Fibroblast of lung (primary cell): ENCODE results near the gene ICAM3. TPM values are rescaled to one million over a fixed set of nuclear protein-coding genes. Genes with fewer than 3 reads are reported as not detected.

ENCODE experiments used
- DNase-seq, 2 donors: peaks; one replicate each; pipeline versions ENCODE4 v3.0.0 to v3.0.0-alpha.2; 2010; ENCODE audit warnings: low read depth in 2 of 2
- H2AFZ ChIP-seq: 2 replicates; pipeline ENCODE4 v1.5.1; 2012; ENCODE audit warnings: low read length, control low read depth, inconsistent platforms
- H3K27ac ChIP-seq: 2 replicates; pipeline ENCODE4 v1.5.1; 2011; ENCODE audit warnings: low read length, control low read depth; ENCODE audit not compliant: insufficient read depth
- H3K27me3 ChIP-seq: 2 replicates; pipeline ENCODE4 v1.5.1; 2011; ENCODE audit warnings: mild to moderate bottlenecking, low read length; ENCODE audit not compliant: control insufficient read depth, insufficient read depth
- H3K36me3 ChIP-seq: 2 replicates; pipeline ENCODE4 v1.5.1; 2011; ENCODE audit warnings: low read length; ENCODE audit not compliant: control insufficient read depth, insufficient read depth
- H3K4me1 ChIP-seq: 2 replicates; pipeline ENCODE4 v1.5.1; 2011; ENCODE audit warnings: low read length; ENCODE audit not compliant: control insufficient read depth, insufficient read depth; ENCODE audit errors: extremely low read depth
- H3K4me2 ChIP-seq: 2 replicates; pipeline ENCODE4 v1.5.1; 2011; ENCODE audit warnings: low read length, control low read depth; ENCODE audit not compliant: insufficient read depth; ENCODE audit errors: extremely low read depth
- H3K4me3 ChIP-seq, 4 experiments: fragments of 200-600 bp in 1 of 4; sonication (generic) in 1 of 4; replicated peaks in 1 of 4; 2 replicates each; pipeline ENCODE4 v1.5.1; 2011 to 2016; ENCODE audit warnings: low read length in 4 of 4, low read depth in 3 of 4, mild to moderate bottlenecking in 3 of 4, control low read depth in 2 of 4, inconsistent platforms in 1 of 4, mixed read lengths in 1 of 4; ENCODE audit not compliant: insufficient read depth in 1 of 4; ENCODE audit errors: control extremely low read depth in 1 of 4
- H3K79me2 ChIP-seq: 2 replicates; pipeline ENCODE4 v1.5.1; 2012; ENCODE audit warnings: mild to moderate bottlenecking, low read length, inconsistent platforms; ENCODE audit not compliant: control insufficient read depth, insufficient read depth
- H3K9ac ChIP-seq: 2 replicates; pipeline ENCODE4 v1.5.1; 2011; ENCODE audit warnings: mild to moderate bottlenecking, low read length, control low read depth; ENCODE audit not compliant: insufficient read depth
- H3K9me3 ChIP-seq: 2 replicates; pipeline ENCODE4 v1.5.1; 2012; ENCODE audit warnings: low read depth, low read length; ENCODE audit not compliant: control insufficient read depth, insufficient read depth
- H4K20me1 ChIP-seq: 2 replicates; pipeline ENCODE4 v1.5.1; 2011; ENCODE audit warnings: low read length; ENCODE audit not compliant: control insufficient read depth, insufficient read depth; ENCODE audit errors: extremely low read depth
- EZH2 ChIP-seq: IDR thresholded peaks from 2 replicates; pipeline ENCODE4 v1.5.1; 2012; ENCODE audit warnings: low read length, control low read depth, mild to moderate bottlenecking; ENCODE audit errors: missing control alignments
- polyA plus RNA-seq, 2 donors: library from polyadenylated mRNA; depleted of rRNA in 1 of 2; stranded (reverse) in 1 of 2; unstranded in 1 of 2; fragments of >200 nt; gene quantifications; 2 replicates each; pipeline ENCODE4 v1.2.1, GENCODE V29; 2011 to 2012; ENCODE audit warnings: missing spikeins in 1 of 2
- total RNA-seq: library from RNA; depleted of rRNA; stranded (reverse); fragments of >200 nt; gene quantifications from 2 replicates; pipeline ENCODE4 v1.2.1, GENCODE V29; 2014
- TF ChIP-seq, protein P1 (sequence below), 2 donors: IDR thresholded peaks in 1 of 2; conservative IDR thresholded peaks in 1 of 2; 1 replicate in 1 of 2; 2 replicates in 1 of 2; pipeline ENCODE4 v1.5.1; 2011 to 2012; ENCODE audit warnings: low read length in 2 of 2, control low read depth in 1 of 2, inconsistent platforms in 1 of 2, low read depth in 1 of 2, mild to moderate bottlenecking in 1 of 2

ICAM3 gene
- total and polyA plus RNA-seq, 2 donors (not counting 1 experiment from before 2014, with no cell fraction given), result 4.3 to 4.5 TPM

DNA sequence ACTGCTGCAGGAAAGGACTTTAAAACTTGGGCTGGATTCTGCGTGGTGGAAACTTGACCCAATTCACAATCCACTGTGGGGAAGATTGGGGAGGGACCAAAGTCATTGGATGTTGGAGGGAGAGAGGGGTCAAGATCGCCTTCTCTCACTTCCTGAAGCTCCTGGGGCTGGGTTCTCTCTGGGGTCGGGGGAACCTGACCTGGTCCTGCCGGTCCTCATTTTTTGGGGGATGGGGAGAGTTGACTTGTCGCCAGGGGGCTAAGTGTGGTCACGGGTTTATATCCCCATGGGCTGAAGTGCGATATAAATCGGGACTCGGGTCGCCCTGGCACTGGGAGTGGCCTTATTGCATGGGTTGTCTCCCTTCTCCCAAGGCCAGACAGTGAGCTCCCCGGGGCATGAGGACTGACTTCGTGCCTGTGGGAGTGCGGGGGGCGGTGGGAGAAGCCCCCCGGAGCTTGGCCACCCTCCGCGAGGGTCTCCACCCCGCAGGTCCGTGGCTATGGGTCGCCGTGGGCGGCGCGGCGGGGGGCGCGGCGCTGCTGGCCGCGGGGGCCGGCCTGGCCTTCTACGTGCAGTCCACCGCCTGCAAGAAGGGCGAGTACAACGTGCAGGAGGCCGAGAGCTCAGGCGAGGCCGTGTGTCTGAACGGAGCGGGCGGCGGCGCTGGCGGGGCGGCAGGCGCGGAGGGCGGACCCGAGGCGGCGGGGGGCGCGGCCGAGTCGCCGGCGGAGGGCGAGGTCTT lies 43.4 kb downstream of the ICAM3 start:
- Histone ChIP-seq H3K9ac (no peak overlapping the region), H3K79me2 (no peaks in the 10 kb centered on the region), H3K4me2 (no peak overlapping the region), H2AFZ (no peak overlapping the region), H3K4me1 (peaks cover 4% of the 10 kb centered on the region), H3K36me3 (no peaks in the 10 kb centered on the region), H4K20me1 (no peaks in the 10 kb centered on the region), H3K4me3 (no peak overlapping the region), H3K9me3 (no peaks in the 10 kb centered on the region), H3K27me3 (peaks cover 38% of the 10 kb centered on the region), H3K27ac (no peak overlapping the region)
- DNase-seq, result no peak
- TF ChIP-seq, protein P1, sequence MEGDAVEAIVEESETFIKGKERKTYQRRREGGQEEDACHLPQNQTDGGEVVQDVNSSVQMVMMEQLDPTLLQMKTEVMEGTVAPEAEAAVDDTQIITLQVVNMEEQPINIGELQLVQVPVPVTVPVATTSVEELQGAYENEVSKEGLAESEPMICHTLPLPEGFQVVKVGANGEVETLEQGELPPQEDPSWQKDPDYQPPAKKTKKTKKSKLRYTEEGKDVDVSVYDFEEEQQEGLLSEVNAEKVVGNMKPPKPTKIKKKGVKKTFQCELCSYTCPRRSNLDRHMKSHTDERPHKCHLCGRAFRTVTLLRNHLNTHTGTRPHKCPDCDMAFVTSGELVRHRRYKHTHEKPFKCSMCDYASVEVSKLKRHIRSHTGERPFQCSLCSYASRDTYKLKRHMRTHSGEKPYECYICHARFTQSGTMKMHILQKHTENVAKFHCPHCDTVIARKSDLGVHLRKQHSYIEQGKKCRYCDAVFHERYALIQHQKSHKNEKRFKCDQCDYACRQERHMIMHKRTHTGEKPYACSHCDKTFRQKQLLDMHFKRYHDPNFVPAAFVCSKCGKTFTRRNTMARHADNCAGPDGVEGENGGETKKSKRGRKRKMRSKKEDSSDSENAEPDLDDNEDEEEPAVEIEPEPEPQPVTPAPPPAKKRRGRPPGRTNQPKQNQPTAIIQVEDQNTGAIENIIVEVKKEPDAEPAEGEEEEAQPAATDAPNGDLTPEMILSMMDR (conservative IDR thresholded peaks at IDR 0.05 in 1 of 2, IDR thresholded peaks at IDR 0.05 in 1 of 2; ENCODE audit: low read depth in 1 of 2, low read length in 2 of 2), result no peak
- peak; percentile 17 for TF ChIP-seq EZH2

- no peaks in the 10 kb centered on the region for H3K79me2 ChIP-seq
- peaks cover 44% of the 10 kb centered on the region for H3K27me3 ChIP-seq
- no peak overlapping the region for H2AFZ ChIP-seq
- H3K9me3 ChIP-seq, result no peaks in the 10 kb centered on the region
- no peak overlapping the region for H3K27ac ChIP-seq
- no peaks in the 10 kb centered on the region for H3K36me3 ChIP-seq
- H3K4me3 ChIP-seq, result no peak overlapping the region
- no peak overlapping the region for H3K9ac ChIP-seq
- no peaks in the 10 kb centered on the region for H4K20me1 ChIP-seq
- no peak for DNase-seq
- H3K4me2 ChIP-seq, result peak overlapping the region; percentile 23
- no peak for TF ChIP-seq EZH2
- TF ChIP-seq, protein P1 (conservative IDR thresholded peaks at IDR 0.05 in 1 of 2, IDR thresholded peaks at IDR 0.05 in 1 of 2; ENCODE audit: low read depth in 1 of 2, low read length in 2 of 2), result no peak
- H3K4me1 ChIP-seq, result peaks cover 8% of the 10 kb centered on the region
These were observed 44.0 kb downstream of the ICAM3 start for GRCh38 chr19:10295305-10295846.

DNA sequence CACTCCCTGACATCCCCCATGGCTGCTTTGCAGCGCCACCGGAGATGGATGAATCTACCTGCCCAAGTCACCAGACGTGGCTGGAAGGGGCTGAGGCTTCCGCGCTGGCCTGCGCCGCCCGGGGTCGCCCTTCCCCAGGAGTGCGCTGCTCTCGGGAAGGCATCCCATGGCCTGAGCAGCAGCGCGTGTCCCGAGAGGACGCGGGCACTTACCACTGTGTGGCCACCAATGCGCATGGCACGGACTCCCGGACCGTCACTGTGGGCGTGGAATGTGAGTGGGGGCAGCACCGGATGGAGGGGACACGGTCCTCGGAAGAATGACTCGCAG lies 45.1 kb downstream of the ICAM3 start:
- Histone ChIP-seq H2AFZ (no peak overlapping the region), H4K20me1 (no peaks in the 10 kb centered on the region), H3K9ac (no peak overlapping the region), H3K9me3 (no peaks in the 10 kb centered on the region), H3K79me2 (no peaks in the 10 kb centered on the region), H3K4me2 (no peak overlapping the region), H3K27ac (no peak overlapping the region), H3K4me1 (peaks cover 13% of the 10 kb centered on the region), H3K36me3 (no peaks in the 10 kb centered on the region), H3K4me3 (no peak overlapping the region), H3K27me3 (peaks cover 49% of the 10 kb centered on the region)
- no peak for DNase-seq
- TF ChIP-seq, protein P1 (conservative IDR thresholded peaks at IDR 0.05 in 1 of 2, IDR thresholded peaks at IDR 0.05 in 1 of 2; ENCODE audit: low read depth in 1 of 2, low read length in 2 of 2), result no peak
- TF ChIP-seq EZH2, result peak; percentile 2
